Uterus (tissue), 2 donors: ENCODE measurements around the gene LYZL2.
"Not testable (repeated sequence)": the region's sequence is repeated elsewhere in the genome, so short reads cannot be mapped to it uniquely, and the experiment has no call there.

Experiments used
- CTCF ChIP-seq, 4 experiments: fragments of 200-600 bp in 2 of 4; fragments of 450-650 bp in 2 of 4; sonication (generic) in 2 of 4; IDR thresholded peaks; one replicate each; pipeline ENCODE4 v1.5.1; 2016 to 2019; ENCODE audit warnings: antibody characterized with exemption in 4 of 4, mild to moderate bottlenecking in 2 of 4, moderate library complexity in 1 of 4
- POLR2A ChIP-seq, 2 donors: fragments of 450-650 bp; IDR thresholded peaks; one replicate each; pipeline ENCODE4 v1.6.1; 2016; ENCODE audit warnings: antibody characterized with exemption in 2 of 2, mild to moderate bottlenecking in 1 of 2, moderate library complexity in 1 of 2

- TF ChIP-seq CTCF, POLR2A (IDR thresholded peaks at IDR 0.05): not testable (repeated sequence)
Measured at GRCh38 chr10:30651470-30652397, 22.2 kb upstream of the LYZL2 start.
